ENCODE data around the gene IGLL1. TPM values are rescaled to one million over a fixed set of nuclear protein-coding genes. Genes with fewer than 3 reads are reported as not detected.
A peak's percentile ranks its signal among the peaks of the same experiment; 100 is the strongest.
"Not testable (repeated sequence)": the region's sequence is repeated elsewhere in the genome, so short reads cannot be mapped to it uniquely, and the experiment has no call there.

Gene IGLL1
- total RNA-seq, 1 experiment from 2014 or later, result not detected

GRCh38 chr22:23563111-23563510, 17.0 kb downstream of the IGLL1 start:
- DNase-seq (ENCODE audit: low read depth), result no peak

GRCh38 chr22:23562186-23562585, 17.9 kb downstream of the IGLL1 start:
- DNase-seq (ENCODE audit: low read depth), result no peak

- not testable (repeated sequence) for DNase-seq (ENCODE audit: low read depth)
Observed at GRCh38 chr22:23561025-23561510, 19.0 kb downstream of the IGLL1 start.

GRCh38 chr22:23560215-23560614, 19.9 kb downstream of the IGLL1 start:
- DNase-seq (ENCODE audit: low read depth), result not testable (repeated sequence)

GRCh38 chr22:23557467-23557866, 22.6 kb downstream of the IGLL1 start:
- DNase-seq (ENCODE audit: low read depth), result no peak

- DNase-seq (ENCODE audit: low read depth), result no peak
Observed at GRCh38 chr22:23557036-23557435, 23.1 kb downstream of the IGLL1 start.

- DNase-seq (ENCODE audit: low read depth), result no peak
Observed at GRCh38 chr22:23556026-23556620, 24.0 kb downstream of the IGLL1 start.

GRCh38 chr22:23555118-23555517, 25.0 kb downstream of the IGLL1 start:
- DNase-seq (ENCODE audit: low read depth), result no peak

- no peak for DNase-seq (ENCODE audit: low read depth)
Observed at GRCh38 chr22:23553924-23554870, 25.9 kb downstream of the IGLL1 start.

GRCh38 chr22:23553438-23553837, 26.7 kb downstream of the IGLL1 start:
- DNase-seq (ENCODE audit: low read depth), result no peak

- DNase-seq (ENCODE audit: low read depth), result no peak
Observed at GRCh38 chr22:23552573-23552972, 27.5 kb downstream of the IGLL1 start.

GRCh38 chr22:23551385-23551784, 28.7 kb downstream of the IGLL1 start:
- DNase-seq (ENCODE audit: low read depth), result no peak

GRCh38 chr22:23550049-23550650, 29.9 kb downstream of the IGLL1 start:
- DNase-seq (ENCODE audit: low read depth), result no peak

- no peak for DNase-seq (ENCODE audit: low read depth)
Observed at GRCh38 chr22:23549198-23549595, 30.9 kb downstream of the IGLL1 start.

- no peak for DNase-seq (ENCODE audit: low read depth)
Observed at GRCh38 chr22:23548501-23549197, 31.4 kb downstream of the IGLL1 start.

- DNase-seq (ENCODE audit: low read depth), result no peak
Observed at GRCh38 chr22:23547818-23548500, 32.1 kb downstream of the IGLL1 start.

GRCh38 chr22:23547382-23547781, 32.7 kb downstream of the IGLL1 start:
- DNase-seq (ENCODE audit: low read depth), result not testable (repeated sequence)

- DNase-seq (ENCODE audit: low read depth), result no peak
Observed at GRCh38 chr22:23544852-23545251, 35.2 kb downstream of the IGLL1 start.

GRCh38 chr22:23543506-23544000, 36.5 kb downstream of the IGLL1 start:
- not testable (repeated sequence) for DNase-seq (ENCODE audit: low read depth)

- DNase-seq (ENCODE audit: low read depth), result peak; percentile 58
Observed at GRCh38 chr22:23542933-23543332, 37.2 kb downstream of the IGLL1 start.

GRCh38 chr22:23542391-23542790, 37.7 kb downstream of the IGLL1 start:
- DNase-seq (ENCODE audit: low read depth), result not testable (repeated sequence)

Data from M059J (cell line).